ENCODE measurements around the gene RPL31.

Gene RPL31

DNA sequence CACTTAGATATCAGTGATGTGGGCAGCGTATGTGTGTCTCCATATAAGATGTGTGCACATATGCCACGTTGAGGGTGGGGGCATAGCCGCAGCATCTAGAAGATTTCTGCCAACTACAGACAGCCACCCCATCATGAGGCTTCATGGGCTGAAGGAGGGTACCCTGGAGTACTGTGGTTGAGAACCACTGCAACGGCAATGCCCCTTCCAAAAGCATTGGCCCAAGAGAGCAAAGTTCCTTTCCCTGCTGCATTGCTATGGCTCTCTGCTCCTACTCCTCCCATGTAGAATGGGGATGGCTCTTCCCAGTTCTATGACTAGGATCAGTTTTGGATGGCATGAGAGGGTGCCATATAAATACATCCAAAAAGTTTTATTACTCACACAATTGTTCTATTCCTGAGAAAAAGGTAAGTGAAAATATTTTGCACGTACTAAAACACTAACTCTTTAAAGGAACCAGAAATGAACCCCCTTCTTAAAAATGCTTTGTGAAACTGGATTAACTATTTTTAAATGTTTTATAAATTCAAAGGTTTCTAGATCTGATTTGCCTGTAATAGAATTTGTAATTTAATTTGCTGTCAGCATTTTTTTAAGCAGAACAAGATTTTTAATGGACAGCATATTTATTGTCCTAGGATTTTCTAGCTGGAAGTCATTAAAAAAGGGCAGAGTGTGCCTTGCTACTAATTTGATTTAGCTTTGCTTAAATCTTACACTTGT is 4.4 kb upstream of the RPL31 start:
- DNase-seq: no peak

DNA sequence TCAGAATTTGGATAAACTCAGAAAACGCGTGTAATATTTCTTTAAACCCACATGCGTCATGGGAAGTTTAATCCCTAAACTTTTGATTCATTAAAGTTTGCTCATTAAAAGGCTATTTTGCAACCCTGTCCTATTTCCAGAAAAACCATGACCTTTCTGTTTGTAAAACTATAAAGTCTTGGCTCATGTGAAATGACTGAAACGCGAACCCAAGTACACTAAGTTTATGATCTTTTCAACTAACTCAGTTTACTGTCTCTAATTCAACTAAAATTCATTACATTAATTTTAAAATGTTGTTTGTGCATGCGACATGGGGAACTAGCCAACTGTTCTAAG is 3.9 kb upstream of the RPL31 start:
- no peak for DNase-seq

GRCh38 chr2:100999995-101000394 is 2.1 kb upstream of the RPL31 start:
- no peak for DNase-seq

GRCh38 chr2:101002562-101003277 is 631 bp downstream of the RPL31 start:
- DNase-seq: peak; percentile 46

GRCh38 chr2:101003278-101003775 is 1.2 kb downstream of the RPL31 start:
- DNase-seq: no peak

DNA sequence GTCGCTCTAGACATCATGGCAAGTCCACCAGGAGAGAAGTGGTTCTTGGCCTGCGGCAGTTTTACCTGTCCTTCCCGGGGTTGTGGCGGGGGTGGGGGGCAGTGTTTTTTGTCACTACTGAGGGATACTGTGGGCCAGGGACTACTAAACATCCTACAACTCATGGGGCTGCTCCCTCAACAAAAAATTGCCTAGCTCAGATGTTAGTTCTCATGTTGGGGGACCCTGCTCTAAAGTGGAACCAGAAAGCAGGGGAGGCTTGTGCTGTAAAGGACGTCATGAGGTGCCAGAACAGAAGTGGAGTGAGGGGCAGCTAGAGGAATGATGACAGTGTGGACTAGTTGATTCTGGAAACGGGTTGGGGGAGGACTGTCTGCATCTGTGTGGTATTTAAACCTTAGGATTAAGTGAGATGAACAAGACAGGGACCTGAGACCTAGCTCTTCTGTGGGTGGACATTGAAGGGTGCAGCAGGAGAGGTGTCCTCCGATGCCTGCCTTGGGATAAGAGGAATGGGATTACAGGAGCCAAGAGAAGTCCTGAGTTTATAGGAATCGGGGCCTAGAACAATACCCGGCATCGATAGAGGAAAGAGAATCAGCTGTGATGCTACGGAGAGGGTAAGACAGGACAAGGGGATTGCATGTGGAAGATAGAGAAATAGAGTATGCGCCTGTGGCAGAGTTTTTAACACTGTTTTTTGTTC is 2.7 kb downstream of the RPL31 start:
- no peak for DNase-seq

DNA sequence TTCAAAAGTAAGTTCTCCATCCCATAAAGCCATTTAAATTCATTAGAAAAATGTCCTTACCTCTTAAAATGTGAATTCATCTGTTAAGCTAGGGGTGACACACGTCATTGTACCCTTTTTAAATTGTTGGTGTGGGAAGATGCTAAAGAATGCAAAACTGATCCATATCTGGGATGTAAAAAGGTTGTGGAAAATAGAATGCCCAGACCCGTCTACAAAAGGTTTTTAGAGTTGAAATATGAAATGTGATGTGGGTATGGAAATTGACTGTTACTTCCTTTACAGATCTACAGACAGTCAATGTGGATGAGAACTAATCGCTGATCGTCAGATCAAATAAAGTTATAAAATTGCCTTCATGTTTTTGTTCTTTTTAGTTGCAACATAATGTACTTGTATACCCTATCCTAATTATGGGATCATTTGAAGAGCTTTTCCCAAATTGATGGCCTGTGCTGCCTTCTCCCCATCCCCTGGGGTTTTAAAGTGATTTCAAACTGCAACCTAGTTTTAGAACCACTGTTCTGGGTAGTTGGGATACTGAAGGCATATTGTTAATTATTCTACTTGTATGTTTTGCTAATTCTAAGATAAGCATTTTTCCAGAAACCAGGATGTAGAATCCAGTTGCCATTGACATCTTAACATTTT is 4.1 kb downstream of the RPL31 start:
- no peak for DNase-seq

GRCh38 chr2:101007415-101008345 is 5.6 kb downstream of the RPL31 start:
- no peak for DNase-seq

DNA sequence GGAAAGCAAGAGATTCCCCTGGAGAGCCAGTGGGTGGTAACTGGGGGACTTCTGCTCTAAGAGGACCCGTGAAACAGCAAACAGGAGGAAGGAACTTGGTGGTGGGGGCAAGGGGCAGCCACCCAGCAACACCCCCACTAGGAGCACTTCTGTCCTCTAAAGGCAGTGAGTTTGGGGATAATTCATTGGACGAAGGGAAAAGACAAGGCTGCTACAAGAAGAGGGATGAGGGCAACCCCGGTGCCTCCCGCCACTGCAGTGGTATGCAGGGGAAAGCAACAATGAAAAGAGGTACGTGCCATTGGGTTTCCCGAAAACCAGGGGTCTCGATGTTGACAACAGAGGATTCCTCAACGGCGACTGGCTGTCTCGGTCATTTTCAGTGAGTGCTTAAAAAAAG is 9.1 kb downstream of the RPL31 start:
- no peak for DNase-seq

- DNase-seq: no peak
Observed at GRCh38 chr2:101012054-101012705, 10.1 kb downstream of the RPL31 start.

GRCh38 chr2:101012706-101013181 is 10.7 kb downstream of the RPL31 start:
- peak; percentile 61 for DNase-seq

DNA sequence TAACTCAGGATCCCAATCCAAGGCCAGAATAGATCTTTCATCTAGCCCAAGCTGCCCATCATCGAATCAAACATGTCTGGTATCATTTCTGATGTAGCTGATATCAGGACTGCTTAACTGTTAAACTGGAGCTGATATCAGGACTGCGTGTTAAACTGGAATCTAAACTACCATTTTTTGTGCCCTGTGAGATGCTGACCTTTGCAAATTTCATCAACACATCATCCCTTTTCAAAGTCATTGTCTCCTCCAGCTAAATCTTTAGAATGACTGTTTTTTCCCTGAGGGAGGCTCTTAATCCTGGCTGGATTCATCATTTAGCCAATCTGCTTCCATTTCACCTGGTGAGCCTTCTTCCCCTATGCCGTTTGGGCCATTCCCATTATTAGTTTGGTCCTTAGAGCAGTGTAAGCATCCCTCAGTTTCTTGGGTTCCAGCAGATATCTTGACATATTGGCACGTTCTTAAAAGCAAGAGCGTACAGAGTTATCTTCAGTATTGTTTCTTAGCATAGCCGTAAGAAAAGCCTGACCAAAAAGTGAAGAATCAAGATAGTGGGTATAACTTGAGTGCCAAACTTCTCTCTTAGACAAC is 12.3 kb downstream of the RPL31 start:
- DNase-seq: no peak

- DNase-seq: no peak
Observed at GRCh38 chr2:101017371-101017770, 15.3 kb downstream of the RPL31 start.

DNA sequence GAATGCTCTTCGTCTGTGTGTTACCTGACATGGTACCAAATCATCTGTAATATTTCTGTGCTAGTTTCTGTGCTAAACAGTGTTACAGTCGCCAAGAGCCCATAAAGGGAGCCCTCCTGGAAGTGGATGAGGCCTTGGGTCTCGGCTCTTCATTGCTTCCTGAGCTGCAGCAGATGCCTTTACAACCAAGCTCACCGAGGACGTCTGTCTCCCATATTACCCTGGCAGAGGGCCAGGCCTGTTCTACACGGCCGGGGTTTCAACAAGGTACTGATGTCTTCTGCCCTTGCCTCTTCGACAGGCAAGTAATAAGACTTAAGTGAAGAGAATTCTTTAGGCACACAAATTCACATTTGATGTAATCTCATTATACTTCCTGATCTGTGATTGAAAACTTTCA is 16.8 kb downstream of the RPL31 start:
- no peak for DNase-seq

DNA sequence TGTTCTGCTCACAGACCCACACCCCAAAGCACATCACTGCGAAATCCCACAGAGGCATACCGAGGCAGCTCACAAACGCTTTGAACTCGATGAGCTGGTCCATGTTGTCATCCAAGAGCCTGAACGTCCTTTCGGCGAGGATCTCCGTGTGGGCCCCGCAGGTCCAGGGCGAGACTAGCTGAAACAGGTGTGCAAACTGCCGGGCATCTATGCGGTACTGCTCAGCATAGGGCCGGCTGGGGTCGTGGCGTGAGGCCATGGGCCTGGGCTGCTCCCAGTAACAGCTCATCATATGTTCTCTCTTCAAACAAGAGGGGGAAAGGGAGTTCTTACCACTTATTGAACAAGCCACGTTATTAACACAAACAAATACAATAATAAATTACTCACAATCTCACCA is 20.1 kb downstream of the RPL31 start:
- DNase-seq: no peak

DNA sequence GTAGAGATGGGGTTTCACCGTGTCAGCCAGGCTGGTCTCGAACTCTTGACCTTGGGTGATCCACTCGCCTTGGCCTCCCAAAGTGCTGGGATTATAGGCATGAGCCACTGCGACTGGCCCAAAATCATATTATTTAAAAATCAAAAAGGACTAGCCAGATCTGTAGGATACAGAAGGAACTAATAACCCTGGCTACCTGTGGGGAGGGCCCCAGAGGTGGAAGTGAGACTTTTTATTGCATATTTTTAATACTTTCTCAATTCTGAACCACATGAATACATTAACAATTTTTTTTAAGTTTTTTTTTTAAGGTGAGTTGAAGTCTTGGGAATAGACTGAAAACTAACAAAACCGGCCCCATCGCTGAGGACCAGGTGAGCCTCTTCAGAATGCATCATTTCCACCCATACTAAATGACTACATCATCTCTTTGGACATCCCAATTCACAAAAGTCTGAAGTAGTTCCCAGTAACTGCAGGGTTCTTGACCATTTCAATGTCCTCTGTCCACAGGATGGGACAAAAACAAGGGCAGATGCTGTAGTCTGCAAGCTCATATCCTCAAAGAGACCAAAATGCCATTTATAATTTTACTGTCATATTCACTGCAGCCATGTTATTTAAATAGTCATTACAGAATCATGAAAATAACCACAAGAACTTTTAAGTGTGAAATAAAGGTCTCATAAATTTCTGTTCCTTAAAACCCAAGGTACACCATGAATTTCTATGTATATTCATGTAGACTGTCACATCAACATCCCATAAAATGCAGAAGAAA is 21.4 kb downstream of the RPL31 start:
- no peak for DNase-seq

DNA sequence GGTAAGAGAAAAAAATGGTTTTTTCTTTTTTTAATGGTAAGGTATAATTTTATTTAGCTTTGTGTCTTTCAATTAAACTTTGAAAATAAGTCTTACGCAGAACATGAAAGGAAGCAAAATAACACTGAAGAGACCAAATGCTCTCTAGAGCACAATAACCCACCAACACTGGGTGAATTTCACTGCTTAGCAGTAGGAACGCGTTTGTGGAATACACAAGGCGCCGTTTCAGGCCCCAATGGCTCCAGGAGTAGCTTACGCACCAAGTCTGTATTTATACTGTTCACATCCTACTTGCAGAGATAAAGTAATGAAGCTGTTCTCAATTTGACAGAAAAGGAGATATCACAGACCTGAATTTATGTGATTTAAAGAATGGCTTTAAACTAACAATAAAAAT is 23.5 kb downstream of the RPL31 start:
- DNase-seq: no peak

DNA sequence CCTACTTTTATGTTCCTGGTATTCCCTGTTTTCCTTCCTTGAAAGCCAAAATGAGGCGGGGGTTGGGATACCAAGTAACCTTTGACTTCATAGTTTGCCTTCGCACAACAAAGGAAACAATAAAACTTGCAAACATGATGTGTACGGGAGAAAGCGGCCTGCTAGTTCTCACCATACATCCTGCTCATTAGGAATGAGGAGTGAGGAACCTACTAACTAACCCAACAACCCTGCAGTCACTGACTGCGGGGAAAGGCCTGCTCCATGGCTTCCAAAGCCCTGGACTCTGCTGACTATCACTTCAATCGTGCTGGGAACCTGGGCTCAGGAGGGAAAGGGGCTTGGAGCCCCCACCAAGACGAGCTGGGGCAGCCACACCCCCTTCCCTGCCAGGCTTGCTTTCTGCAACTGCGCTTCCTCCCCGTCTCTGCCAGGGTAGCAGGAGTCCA is 24.2 kb downstream of the RPL31 start:
- no peak for DNase-seq

DNA sequence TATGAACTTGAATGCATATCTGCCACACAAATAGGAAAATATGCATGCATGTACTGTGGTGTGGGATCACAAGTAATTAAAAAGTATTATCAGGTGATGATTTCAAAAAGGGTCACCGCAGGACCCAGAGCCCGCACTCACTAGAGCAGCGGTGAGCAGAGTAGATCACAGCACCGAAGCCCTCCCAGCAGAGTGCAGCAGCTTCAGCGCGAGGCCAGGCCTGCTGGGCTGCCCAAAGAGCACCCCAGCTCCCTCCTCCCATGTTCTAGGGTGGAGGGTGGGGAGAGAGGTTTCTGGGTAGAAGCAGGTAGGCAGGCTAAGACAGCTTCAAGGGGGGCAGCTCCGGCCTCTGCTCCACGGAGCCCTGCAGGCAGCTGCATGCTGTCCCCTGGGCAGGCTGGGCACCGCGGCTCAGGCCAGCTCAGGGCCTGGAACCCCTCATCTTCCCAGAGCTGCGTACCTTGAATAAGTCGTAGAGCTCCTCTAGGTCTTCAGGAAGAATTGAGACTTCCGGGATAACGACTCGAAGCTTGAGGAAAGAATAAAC is 24.9 kb downstream of the RPL31 start:
- DNase-seq: no peak

DNA sequence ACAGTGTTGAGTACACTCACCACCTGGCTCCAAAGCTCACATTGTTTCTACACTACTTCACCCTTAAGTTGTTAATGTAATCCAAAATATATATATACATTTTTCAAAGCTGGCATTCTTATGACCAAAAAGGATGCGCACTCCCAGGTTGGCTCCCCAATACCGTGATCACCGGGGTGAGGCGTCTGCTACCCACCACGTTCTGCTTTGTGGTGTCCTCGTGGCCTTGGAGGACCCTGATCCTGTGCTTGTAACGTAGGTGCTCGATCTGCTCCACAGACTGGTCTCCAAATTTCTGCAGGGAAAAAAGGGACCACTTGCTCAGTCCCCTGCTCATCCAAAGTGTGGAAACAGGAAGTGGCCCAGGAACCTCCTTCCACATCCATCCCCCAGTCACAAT is 25.8 kb downstream of the RPL31 start:
- no peak for DNase-seq
